Sigmoid colon (tissue), 7 donors: ENCODE measurements around the gene MYL11. TPM values are rescaled to one million over a fixed set of nuclear protein-coding genes. Genes with fewer than 3 reads are reported as not detected.

Experiments used
- DNase-seq: peaks from one replicate; pipeline ENCODE4 v3.0.0-alpha.2; 2019
- H3K27ac ChIP-seq, 4 donors: fragments of 200-600 bp; sonication (generic); one replicate each; pipeline ENCODE4 v1.5.1; 2016 to 2019; ENCODE audit warnings: mild to moderate bottlenecking in 1 of 4
- H3K27me3 ChIP-seq, 3 donors: fragments of 200-600 bp; sonication (generic); one replicate each; pipeline ENCODE4 v1.5.1; 2019; ENCODE audit warnings: mild to moderate bottlenecking in 1 of 3
- H3K36me3 ChIP-seq, 4 donors: fragments of 200-600 bp; sonication (generic); one replicate each; pipeline ENCODE4 v1.5.1; 2016 to 2019
- H3K4me1 ChIP-seq, 4 donors: fragments of 200-600 bp; sonication (generic); one replicate each; pipeline ENCODE4 v1.5.1; 2017 to 2019
- H3K4me3 ChIP-seq, 4 donors: fragments of 200-600 bp; sonication (generic); one replicate each; pipeline ENCODE4 v1.5.1; 2017 to 2019; ENCODE audit warnings: mild to moderate bottlenecking in 2 of 4, moderate library complexity in 1 of 4
- H3K9me3 ChIP-seq, 4 donors: fragments of 200-600 bp in 3 of 4; sonication (generic) in 3 of 4; one replicate each; pipeline versions ENCODE4 v1.5.1 to v1.6.1; 2013 to 2019
- EP300 ChIP-seq, 4 donors: sonication (generic); formaldehyde crosslinking; IDR thresholded peaks; one replicate each; pipeline ENCODE4 v1.6.1; 2017; ENCODE audit warnings: antibody characterized with exemption in 4 of 4
- POLR2A ChIP-seq, 2 donors: fragments of 450-650 bp; IDR thresholded peaks; one replicate each; pipeline ENCODE4 v1.6.1; 2016; ENCODE audit warnings: antibody characterized with exemption in 2 of 2, mild to moderate bottlenecking in 2 of 2, moderate library complexity in 2 of 2
- POLR2AphosphoS5 ChIP-seq, 4 donors: sonication (generic); formaldehyde crosslinking; IDR thresholded peaks; one replicate each; pipeline ENCODE4 v1.6.1; 2017; ENCODE audit warnings: antibody characterized with exemption in 4 of 4
- WGBS, 2 donors: extraction: QIAGEN DNeasy Blood & Tissue Kit; methylation state at CpG; one replicate each; pipeline ENCODE4 v1.1.7; 2013; 5-methylcytosine and 5-hydroxymethylcytosine counted together
- intact Hi-C: fragments of 100-400 bp; cut with DNase I; formaldehyde crosslinking; loops from one replicate; pipeline ENCODE4 v1.15.1; 2023
- polyA plus RNA-seq, 3 donors: library from polyadenylated mRNA; stranded (reverse); fragments of 200-250 nt; gene quantifications; one replicate each; pipeline ENCODE4 v1.2.3, GENCODE V29; 2013
- total RNA-seq, 4 donors: library from RNA; depleted of rRNA; stranded (reverse); fragments of >200 nt; gene quantifications; one replicate each; pipeline ENCODE4 v1.1.0, GENCODE V29; 2016
- TF ChIP-seq, protein P1 (sequence below), 4 experiments: fragments of 450-650 bp in 3 of 4; fragments of 200-600 bp in 1 of 4; IDR thresholded peaks; one replicate each; pipeline ENCODE4 v1.5.1; 2016 to 2019; ENCODE audit warnings: antibody characterized with exemption in 4 of 4, mild to moderate bottlenecking in 3 of 4, moderate library complexity in 2 of 4
- donor health status: healthy with polysubstance abuse.
- donor health status: Bipolar disorder and iron deficiency.
- donor health status: healthy.

Gene MYL11
- total and polyA plus RNA-seq, 7 donors, result not detected

DNA sequence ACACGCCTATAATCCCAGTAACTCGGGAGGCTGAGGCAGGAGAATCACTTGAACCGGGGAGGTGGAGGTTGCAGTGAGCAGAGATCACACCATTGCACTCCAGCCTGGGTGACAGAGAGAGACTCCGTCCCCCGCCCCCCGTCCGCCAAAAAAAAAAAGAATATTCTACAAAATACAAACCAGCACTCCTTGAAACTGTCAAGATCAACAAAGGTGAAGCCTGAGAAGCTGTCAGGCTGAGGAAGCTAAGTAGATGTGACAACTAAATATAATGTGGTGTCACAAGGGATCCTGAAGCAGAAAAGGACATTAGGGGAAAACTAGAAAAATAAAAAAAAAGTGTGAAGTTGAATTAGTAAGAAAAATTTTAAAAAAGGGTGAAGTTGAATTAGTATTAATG lies 25.7 kb upstream of the MYL11 start:
- Histone ChIP-seq H3K27ac (no peak overlapping the region), H3K27me3 (no peaks in the 10 kb centered on the region), H3K4me3 (no peak overlapping the region), H3K36me3 (peaks cover 0 to 39% (median 14%) of the 10 kb centered on the region in 4 donors), H3K9me3 (no peaks in the 10 kb centered on the region), H3K4me1 (peaks cover 0 to 31% (median 28%) of the 10 kb centered on the region in 4 donors)
- no peak for DNase-seq
- TF ChIP-seq EP300 (IDR thresholded peaks at IDR 0.05), result no peak
- TF ChIP-seq, protein P1, sequence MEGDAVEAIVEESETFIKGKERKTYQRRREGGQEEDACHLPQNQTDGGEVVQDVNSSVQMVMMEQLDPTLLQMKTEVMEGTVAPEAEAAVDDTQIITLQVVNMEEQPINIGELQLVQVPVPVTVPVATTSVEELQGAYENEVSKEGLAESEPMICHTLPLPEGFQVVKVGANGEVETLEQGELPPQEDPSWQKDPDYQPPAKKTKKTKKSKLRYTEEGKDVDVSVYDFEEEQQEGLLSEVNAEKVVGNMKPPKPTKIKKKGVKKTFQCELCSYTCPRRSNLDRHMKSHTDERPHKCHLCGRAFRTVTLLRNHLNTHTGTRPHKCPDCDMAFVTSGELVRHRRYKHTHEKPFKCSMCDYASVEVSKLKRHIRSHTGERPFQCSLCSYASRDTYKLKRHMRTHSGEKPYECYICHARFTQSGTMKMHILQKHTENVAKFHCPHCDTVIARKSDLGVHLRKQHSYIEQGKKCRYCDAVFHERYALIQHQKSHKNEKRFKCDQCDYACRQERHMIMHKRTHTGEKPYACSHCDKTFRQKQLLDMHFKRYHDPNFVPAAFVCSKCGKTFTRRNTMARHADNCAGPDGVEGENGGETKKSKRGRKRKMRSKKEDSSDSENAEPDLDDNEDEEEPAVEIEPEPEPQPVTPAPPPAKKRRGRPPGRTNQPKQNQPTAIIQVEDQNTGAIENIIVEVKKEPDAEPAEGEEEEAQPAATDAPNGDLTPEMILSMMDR (IDR thresholded peaks at IDR 0.05), result no peak
- no peak for TF ChIP-seq POLR2A (IDR thresholded peaks at IDR 0.05)
- TF ChIP-seq POLR2AphosphoS5 (IDR thresholded peaks at IDR 0.05), result no peak
- 94 to 96% methylated on average over 7 of the region's 7 CpGs for WGBS, 2 donors
- intact Hi-C loops, result no loop called here

DNA sequence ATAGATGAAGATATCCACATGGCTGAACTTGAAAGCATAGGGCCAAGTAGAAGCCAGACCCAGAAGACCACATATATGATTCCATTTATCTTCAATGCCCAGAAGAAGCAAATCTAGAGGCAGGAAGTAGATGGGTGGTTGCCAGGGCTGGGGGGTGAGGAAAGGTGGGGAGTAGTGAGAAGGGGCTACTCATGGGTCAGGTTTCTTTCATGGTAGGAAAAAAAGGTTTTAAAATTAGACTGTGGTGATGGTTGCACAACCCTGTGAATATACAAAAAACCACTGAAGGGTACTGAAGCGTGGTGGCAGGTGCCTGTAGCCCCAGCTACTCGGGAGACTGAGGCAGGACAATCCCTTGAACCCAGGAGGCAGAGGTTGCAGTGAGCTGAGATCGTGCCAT lies 24.9 kb upstream of the MYL11 start:
- no peak for TF ChIP-seq EP300 (IDR thresholded peaks at IDR 0.05)
- TF ChIP-seq, protein P1 (IDR thresholded peaks at IDR 0.05), result no peak
- TF ChIP-seq POLR2AphosphoS5 (IDR thresholded peaks at IDR 0.05), result no peak
- TF ChIP-seq POLR2A (IDR thresholded peaks at IDR 0.05), result no peak
- no peak for DNase-seq
- H3K9me3 ChIP-seq, result no peaks in the 10 kb centered on the region
- WGBS, 2 donors, result 81 to 87% methylated on average over 3 of the region's 3 CpGs
- intact Hi-C loops, result no loop called here
- H3K4me3 ChIP-seq, result no peak overlapping the region
- H3K27me3 ChIP-seq, result no peaks in the 10 kb centered on the region
- peaks cover 0 to 39% (median 35%) of the 10 kb centered on the region in 4 donors for H3K4me1 ChIP-seq
- peak overlapping the region in 1 of 4 donors; percentile 36 for H3K27ac ChIP-seq
- peaks cover 0 to 40% (median 14%) of the 10 kb centered on the region in 4 donors for H3K36me3 ChIP-seq

DNA sequence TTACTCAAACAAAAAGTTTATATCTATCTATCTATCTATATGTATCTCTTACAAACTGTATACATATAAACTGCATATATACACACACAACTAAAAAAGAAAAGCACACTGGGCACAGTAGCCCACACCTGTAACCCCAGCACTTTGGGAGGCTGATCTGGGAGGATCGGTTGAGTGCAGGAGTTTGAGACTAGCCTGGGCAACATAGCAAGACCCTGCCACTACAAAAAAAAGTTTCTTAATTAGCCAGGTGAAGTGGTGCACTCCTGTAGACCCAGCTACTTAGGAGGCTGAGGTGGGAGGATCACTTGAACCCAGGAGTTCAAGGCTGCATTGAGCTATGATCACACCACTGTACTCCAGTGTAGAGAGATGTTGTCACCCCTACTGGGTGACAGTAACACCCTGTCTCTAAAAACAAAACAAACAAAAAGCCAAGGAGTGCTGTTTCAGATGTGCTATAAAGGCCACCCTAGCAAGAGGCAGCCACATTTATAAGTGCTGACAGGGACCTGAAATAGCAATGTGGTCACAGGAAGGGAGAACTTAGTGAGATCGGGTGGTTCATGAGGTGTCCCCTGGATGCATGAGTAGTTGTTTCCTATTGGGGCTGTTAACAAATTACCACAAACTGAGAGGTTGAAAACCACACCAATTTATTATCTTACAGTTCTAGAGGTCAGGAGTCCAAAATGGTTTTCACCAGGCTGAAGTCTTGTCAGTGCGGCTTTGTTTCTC lies 24.3 kb upstream of the MYL11 start:
- Histone ChIP-seq H3K4me3 (no peak overlapping the region), H3K4me1 (peaks cover 0 to 39% (median 36%) of the 10 kb centered on the region in 4 donors), H3K27me3 (no peaks in the 10 kb centered on the region), H3K27ac (peak overlapping the region in 1 of 4 donors; percentile 99), H3K36me3 (peaks cover 0 to 40% (median 14%) of the 10 kb centered on the region in 4 donors), H3K9me3 (no peaks in the 10 kb centered on the region)
- intact Hi-C loops, result no loop called here
- WGBS, 2 donors, result 70 to 72% methylated on average over 3 of the region's 3 CpGs
- DNase-seq, result no peak
- TF ChIP-seq EP300 (IDR thresholded peaks at IDR 0.05) (no peak), POLR2AphosphoS5 (IDR thresholded peaks at IDR 0.05) (no peak), POLR2A (IDR thresholded peaks at IDR 0.05) (no peak)
- TF ChIP-seq, protein P1 (IDR thresholded peaks at IDR 0.05), result no peak

DNA sequence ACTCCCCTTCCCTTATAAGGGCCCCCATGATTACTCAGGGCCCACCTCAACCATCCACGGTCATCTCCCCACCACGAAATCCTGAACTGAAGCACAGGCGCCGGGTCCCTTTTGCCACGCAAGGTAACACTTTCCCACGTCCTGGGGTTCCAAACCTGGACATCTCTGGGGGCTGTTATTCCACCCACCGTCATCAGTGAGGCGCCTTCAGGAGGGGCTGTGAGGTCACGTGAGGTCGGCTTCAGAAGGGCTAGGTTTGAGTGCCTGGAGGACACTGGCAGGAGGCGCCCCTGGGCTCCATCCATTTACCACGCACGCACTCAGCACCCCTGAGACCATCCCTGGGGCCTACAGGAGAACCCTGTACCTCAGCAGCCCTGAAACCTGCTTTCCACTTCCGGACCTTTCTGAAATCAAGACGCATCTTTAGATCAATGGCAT lies 23.6 kb upstream of the MYL11 start:
- intact Hi-C loops, result no loop called here
- WGBS, 2 donors, result 91 to 92% methylated on average over 15 of the region's 15 CpGs
- peaks cover 0 to 40% (median 14%) of the 10 kb centered on the region in 4 donors for H3K36me3 ChIP-seq
- TF ChIP-seq POLR2AphosphoS5 (IDR thresholded peaks at IDR 0.05), result no peak
- TF ChIP-seq POLR2A (IDR thresholded peaks at IDR 0.05), result no peak
- no peak for TF ChIP-seq EP300 (IDR thresholded peaks at IDR 0.05)
- TF ChIP-seq, protein P1 (IDR thresholded peaks at IDR 0.05), result no peak
- peak overlapping the region; percentile 79 to 99 (median 94) for H3K27ac ChIP-seq
- DNase-seq, result no peak
- H3K4me3 ChIP-seq, result no peak overlapping the region
- no peaks in the 10 kb centered on the region for H3K27me3 ChIP-seq
- H3K4me1 ChIP-seq, result peaks cover 0 to 45% (median 42%) of the 10 kb centered on the region in 4 donors
- H3K9me3 ChIP-seq, result no peaks in the 10 kb centered on the region
